Transverse colon (tissue), 4 donors: ENCODE measurements around the gene PLEKHJ1. TPM values are rescaled to one million over a fixed set of nuclear protein-coding genes. Genes with fewer than 3 reads are reported as not detected.

Experiments
- DNase-seq: peaks from one replicate; pipeline ENCODE4 v3.0.0-alpha.2; 2019
- H3K27ac ChIP-seq, 4 donors: fragments of 200-600 bp; sonication (generic); 2 replicates each; pipeline ENCODE4 v1.5.1; 2016 to 2018; ENCODE audit warnings: inconsistent platforms in 4 of 4
- H3K27me3 ChIP-seq: fragments of 200-600 bp; sonication (generic); 2 replicates; pipeline ENCODE4 v1.5.1; 2017; ENCODE audit warnings: inconsistent platforms
- H3K36me3 ChIP-seq, 4 donors: fragments of 200-600 bp; sonication (generic); 2 replicates each; pipeline ENCODE4 v1.5.1; 2017 to 2019; ENCODE audit warnings: inconsistent platforms in 4 of 4
- H3K4me1 ChIP-seq, 4 donors: fragments of 200-600 bp; sonication (generic); 2 replicates each; pipeline ENCODE4 v1.5.1; 2017 to 2020; ENCODE audit warnings: inconsistent platforms in 4 of 4
- H3K4me3 ChIP-seq, 4 donors: fragments of 200-600 bp; sonication (generic); 1 replicate in 1 of 4; 2 replicates in 3 of 4; pipeline versions ENCODE4 v1.5.1 to v1.6.1; 2017 to 2019; ENCODE audit warnings: inconsistent platforms in 4 of 4
- H3K9me3 ChIP-seq, 2 donors: fragments of 200-600 bp; sonication (generic); 2 replicates each; pipeline ENCODE4 v1.5.1; 2017 to 2019; ENCODE audit warnings: inconsistent platforms in 2 of 2
- CTCF ChIP-seq, 5 experiments: fragments of 200-600 bp in 3 of 5; fragments of 450-650 bp in 2 of 5; sonication (generic) in 3 of 5; IDR thresholded peaks; 1 replicate in 2 of 5; 2 replicates in 3 of 5; pipeline ENCODE4 v1.5.1; 2016 to 2017; ENCODE audit warnings: antibody characterized with exemption in 5 of 5, inconsistent platforms in 3 of 5, mild to moderate bottlenecking in 2 of 5, moderate library complexity in 1 of 5
- EP300 ChIP-seq: sonication (generic); formaldehyde crosslinking; IDR thresholded peaks from one replicate; pipeline ENCODE4 v1.6.1; 2017; ENCODE audit warnings: antibody characterized with exemption, low read depth
- POLR2A ChIP-seq: fragments of 450-650 bp; IDR thresholded peaks from one replicate; pipeline ENCODE4 v1.6.1; 2016; ENCODE audit warnings: antibody characterized with exemption, mild to moderate bottlenecking, moderate library complexity
- POLR2AphosphoS5 ChIP-seq, 3 donors: sonication (generic); formaldehyde crosslinking; IDR thresholded peaks; one replicate each; pipeline ENCODE4 v1.6.1; 2016; ENCODE audit warnings: antibody characterized with exemption in 3 of 3
- WGBS, 2 donors: methylation state at CpG; one replicate each; pipeline ENCODE4 v1.1.5; 2018; ENCODE audit warnings: low coverage in 1 of 2; 5-methylcytosine and 5-hydroxymethylcytosine counted together
- in situ Hi-C, 4 donors: fragments of 200-750 bp; cut with MboI; loops; one replicate each; pipeline versions ENCODE4 v1.15.0 to v1.15.1; 2017; ENCODE audit warnings: low sequenced_read_pairs in 3 of 4, low pct_ligation_motif_present in 1 of 4, low pct_unique_long_range_greater_than_20kb in 1 of 4
- intact Hi-C: fragments of 100-400 bp; cut with DNase I; formaldehyde crosslinking; loops from one replicate; pipeline ENCODE4 v1.15.1; 2023; ENCODE audit warnings: low total_unique reads
- total RNA-seq, 4 donors: library from RNA; depleted of rRNA; stranded (reverse); fragments of >200 nt; gene quantifications; one replicate each; pipeline ENCODE4 v1.1.0, GENCODE V29; 2016

The PLEKHJ1 gene
- total RNA-seq, 4 donors from 2014 or later, result 184 to 332 (median 254) TPM

- TF ChIP-seq CTCF (IDR thresholded peaks at IDR 0.05) (no peak), POLR2AphosphoS5 (IDR thresholded peaks at IDR 0.05) (peak in 1 of 3 donors; percentile 46), POLR2A (no peak), EP300 (no peak)
- Histone ChIP-seq H3K27ac (peak overlapping the region; percentile 97 to 99 (median 99)), H3K9me3 (no peaks in the 10 kb centered on the region), H3K36me3 (peaks cover 0 to 12% (median 5%) of the 10 kb centered on the region in 4 donors), H3K4me1 (peaks cover 45 to 71% (median 63%) of the 10 kb centered on the region in 4 donors), H3K27me3 (no peaks in the 10 kb centered on the region), H3K4me3 (peak overlapping the region; percentile 92 to 100 (median 96))
- DNase-seq, result peak; percentile 37
- intact Hi-C loops (loop anchor here (2.0 to 5.0 kb wide), 2 partner anchors 35 to 109 kb away; partner anchors contain the start of genes DOT1L, PLEKHJ1 and SF3A2), in situ Hi-C loops (loop anchor here in 1 of 4 donors (25.0 kb wide), 1 partner anchor 109 kb away; the partner anchor contains the start of genes AP3D1 and DOT1L)
- 30 to 66% methylated on average over 8 to 38 of the region's 43 CpGs for WGBS, 2 donors
These were observed 35.3 kb upstream of the PLEKHJ1 start for GRCh38 chr19:2271234-2272103.

DNA sequence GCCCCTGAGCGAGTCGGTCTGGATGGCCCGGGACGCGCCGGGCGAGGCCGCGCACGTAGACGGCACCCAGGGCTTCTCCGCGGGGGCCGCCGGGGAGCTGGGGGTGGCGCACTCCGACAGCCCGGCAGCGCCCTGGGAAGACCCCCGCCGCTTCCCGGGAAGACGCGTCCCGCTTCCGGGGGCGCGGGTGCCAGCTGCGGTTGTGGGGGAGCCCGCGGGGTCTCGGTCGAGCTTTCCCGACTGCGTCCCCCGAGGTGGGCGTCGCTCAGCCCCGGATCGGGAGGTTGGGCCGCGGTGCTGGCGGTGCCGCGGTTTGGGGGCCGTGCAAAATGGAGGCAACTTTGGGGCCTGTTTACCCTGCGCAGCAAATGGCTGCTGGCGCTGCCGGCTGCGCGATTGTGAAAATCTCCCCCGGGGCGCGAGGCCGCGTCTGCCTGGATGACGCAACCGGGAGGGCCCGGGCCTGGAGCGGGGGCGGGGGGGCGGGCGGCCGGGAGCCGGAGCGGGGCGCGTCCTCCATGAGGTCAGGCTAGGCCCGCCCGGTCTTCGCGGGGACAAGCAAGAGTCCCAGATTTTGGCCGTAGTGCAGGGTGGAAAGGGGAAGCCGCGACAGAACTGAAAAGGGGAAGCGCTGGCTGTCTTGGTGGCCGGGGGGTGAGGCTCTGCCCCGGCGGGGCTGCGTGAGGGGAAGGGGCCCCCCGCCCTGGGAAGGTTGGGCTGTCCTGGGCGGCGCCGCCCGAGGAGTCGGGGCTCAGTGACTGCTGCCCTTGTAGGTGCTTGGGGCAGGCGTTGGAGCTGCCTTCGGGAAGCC lies 34.5 kb upstream of the PLEKHJ1 start:
- WGBS, 2 donors, result 0% methylated on average over 32 of the region's 88 CpGs; no CpG with 5 or more reads in 1 of the 2 donors
- H3K4me1 ChIP-seq, result peaks cover 43 to 66% (median 58%) of the 10 kb centered on the region in 4 donors
- TF ChIP-seq EP300, result no peak
- TF ChIP-seq CTCF (IDR thresholded peaks at IDR 0.05), result no peak
- peak; percentile 77 to 93 (median 89) for TF ChIP-seq POLR2AphosphoS5 (IDR thresholded peaks at IDR 0.05)
- TF ChIP-seq POLR2A, result peak; percentile 81
- intact Hi-C loops (loop anchor here (5.0 kb wide), 1 partner anchor 108 kb away; the partner anchor contains the start of gene DOT1L), in situ Hi-C loops (loop anchor here in 1 of 4 donors (25.0 kb wide), 1 partner anchor 108 kb away; the partner anchor contains the start of genes AP3D1 and DOT1L)
- H3K27me3 ChIP-seq, result no peaks in the 10 kb centered on the region
- H3K9me3 ChIP-seq, result no peaks in the 10 kb centered on the region
- DNase-seq, result peak; percentile 83
- peak overlapping the region; percentile 92 to 100 (median 96) for H3K4me3 ChIP-seq
- H3K27ac ChIP-seq, result peak overlapping the region; percentile 97 to 99 (median 99)
- H3K36me3 ChIP-seq, result peaks cover 0 to 12% (median 5%) of the 10 kb centered on the region in 4 donors

GRCh38 chr19:2270157-2270422 lies 34.0 kb upstream of the PLEKHJ1 start:
- peaks cover 0 to 12% (median 5%) of the 10 kb centered on the region in 4 donors for H3K36me3 ChIP-seq
- no peaks in the 10 kb centered on the region for H3K27me3 ChIP-seq
- DNase-seq, result peak; percentile 54
- TF ChIP-seq CTCF (IDR thresholded peaks at IDR 0.05), result no peak
- no peak for TF ChIP-seq POLR2A
- no peak for TF ChIP-seq EP300
- TF ChIP-seq POLR2AphosphoS5 (IDR thresholded peaks at IDR 0.05), result no peak
- no peaks in the 10 kb centered on the region for H3K9me3 ChIP-seq
- peak overlapping the region; percentile 97 to 99 (median 99) for H3K27ac ChIP-seq
- intact Hi-C loops, result loop anchor here (5.0 kb wide), 1 partner anchor 108 kb away; the partner anchor contains the start of gene DOT1L
- WGBS, 2 donors, result 1% methylated on average over 18 of the region's 30 CpGs; no CpG with 5 or more reads in 1 of the 2 donors
- in situ Hi-C loops, result loop anchor here in 1 of 4 donors (25.0 kb wide), 1 partner anchor 108 kb away; the partner anchor contains the start of genes AP3D1 and DOT1L
- H3K4me3 ChIP-seq, result peak overlapping the region; percentile 92 to 100 (median 96)
- H3K4me1 ChIP-seq, result peaks cover 38 to 60% (median 53%) of the 10 kb centered on the region in 4 donors
